IPS-NIHi7 (cell line): ENCODE data around the gene ATP6AP2.

Experiments
- DNase-seq: peaks from one replicate; pipeline ENCODE4 v3.0.0; 2012; ENCODE audit warnings: mixed read lengths; ENCODE audit errors: extremely low spot score

The ATP6AP2 gene

GRCh38 chrX:40644176-40644575 lies 63.4 kb downstream of the ATP6AP2 start:
- no peak for DNase-seq

GRCh38 chrX:40644821-40645358 lies 64.1 kb downstream of the ATP6AP2 start:
- no peak for DNase-seq

GRCh38 chrX:40646489-40647306 lies 65.9 kb downstream of the ATP6AP2 start:
- DNase-seq: peak; percentile 32

GRCh38 chrX:40647307-40648197 lies 66.8 kb downstream of the ATP6AP2 start, which contains the start of gene CXorf38:
Gene CXorf38 (minus strand): TSS chrX:40647561. CDS start chrX:40647520, 41 bp downstream.
- DNase-seq: peak; percentile 87

GRCh38 chrX:40651620-40652223 lies 71.0 kb downstream of the ATP6AP2 start:
- peak; percentile 22 for DNase-seq

GRCh38 chrX:40652664-40653063 lies 71.9 kb downstream of the ATP6AP2 start:
- no peak for DNase-seq

GRCh38 chrX:40653535-40653934 lies 72.8 kb downstream of the ATP6AP2 start:
- DNase-seq: no peak
